Measurements from ENCODE around the gene FYN.

Gene FYN

GRCh38 chr6:111832833-111833418 lies 40.3 kb downstream of the FYN start:
- no peak for DNase-seq

GRCh38 chr6:111831408-111831807 lies 41.8 kb downstream of the FYN start:
- no peak for DNase-seq

GRCh38 chr6:111829998-111830397 lies 43.3 kb downstream of the FYN start:
- no peak for DNase-seq

- DNase-seq = no peak
Observed at GRCh38 chr6:111829581-111829980, 43.7 kb downstream of the FYN start.

GRCh38 chr6:111828809-111829208 lies 44.4 kb downstream of the FYN start:
- DNase-seq = no peak

- no peak for DNase-seq
Observed at GRCh38 chr6:111825439-111826086, 47.7 kb downstream of the FYN start.

GRCh38 chr6:111824608-111825337 lies 48.5 kb downstream of the FYN start:
- no peak for DNase-seq

GRCh38 chr6:111823831-111824607 lies 49.2 kb downstream of the FYN start:
- DNase-seq = no peak

- no peak for DNase-seq
Observed at GRCh38 chr6:111823012-111823411, 50.2 kb downstream of the FYN start.

GRCh38 chr6:111819458-111819857 lies 53.8 kb downstream of the FYN start:
- DNase-seq = no peak

- no peak for DNase-seq
Observed at GRCh38 chr6:111818539-111819226, 54.6 kb downstream of the FYN start.

- no peak for DNase-seq
Observed at GRCh38 chr6:111817451-111818120, 55.7 kb downstream of the FYN start.

GRCh38 chr6:111813677-111814310 lies 59.5 kb downstream of the FYN start:
- DNase-seq = no peak

- DNase-seq = no peak
Observed at GRCh38 chr6:111813237-111813636, 60.0 kb downstream of the FYN start.

- DNase-seq = no peak
Observed at GRCh38 chr6:111812060-111813038, 60.9 kb downstream of the FYN start.

GRCh38 chr6:111810294-111811131 lies 62.7 kb downstream of the FYN start:
- DNase-seq = no peak

- no peak for DNase-seq
Observed at GRCh38 chr6:111809766-111810165, 63.5 kb downstream of the FYN start.

GRCh38 chr6:111809264-111809663 lies 64.0 kb downstream of the FYN start:
- DNase-seq = no peak

- no peak for DNase-seq
Observed at GRCh38 chr6:111808493-111808892, 64.8 kb downstream of the FYN start.
